LoVo (cell line): Measurements from ENCODE around the gene PCDHGA5.
"Not testable (repeated sequence)": the region's sequence is repeated elsewhere in the genome, so short reads cannot be mapped to it uniquely, and the experiment has no call there.

ENCODE experiments used
- DNase-seq: peaks from one replicate; pipeline ENCODE4 v3.0.0-alpha.2; 2016; ENCODE audit warnings: low spot score

Gene PCDHGA5

GRCh38 chr5:141351591-141351990, 12.4 kb upstream of the PCDHGA5 start:
- DNase-seq, result no peak

DNA sequence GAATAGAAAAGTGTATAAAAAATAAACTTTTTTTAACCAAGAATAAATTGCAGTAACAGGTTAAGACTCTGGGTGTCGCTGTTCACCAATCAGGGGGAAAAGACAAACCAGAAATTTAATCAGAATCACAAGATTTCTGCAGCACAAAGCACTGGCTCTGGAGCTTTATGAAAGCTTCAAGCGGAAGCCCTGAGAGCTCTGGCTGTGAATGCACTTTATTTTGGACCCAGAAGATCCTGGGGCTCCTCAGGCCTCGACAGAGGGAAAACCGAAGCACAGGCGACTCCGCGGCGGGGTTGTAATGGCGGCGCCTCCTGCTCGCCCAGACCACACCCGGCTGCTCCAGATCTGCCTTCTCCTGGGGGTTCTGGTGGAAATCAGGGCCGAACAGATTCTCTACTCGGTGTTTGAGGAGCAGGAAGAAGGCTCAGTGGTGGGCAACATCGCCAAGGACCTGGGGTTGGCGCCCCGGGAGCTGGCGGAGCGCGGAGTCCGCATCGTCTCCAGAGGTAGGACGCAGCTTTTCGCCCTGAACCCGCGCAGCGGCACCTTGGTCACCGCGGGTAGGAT, 9.0 kb upstream of the PCDHGA5 start, which contains the start of gene PCDHGA4:
PCDHGA4 (plus strand) TSS at position 122 of the 570 bp plus-strand sequence; CDS start at position 209, 87 bp downstream.
- DNase-seq, result no peak

DNA sequence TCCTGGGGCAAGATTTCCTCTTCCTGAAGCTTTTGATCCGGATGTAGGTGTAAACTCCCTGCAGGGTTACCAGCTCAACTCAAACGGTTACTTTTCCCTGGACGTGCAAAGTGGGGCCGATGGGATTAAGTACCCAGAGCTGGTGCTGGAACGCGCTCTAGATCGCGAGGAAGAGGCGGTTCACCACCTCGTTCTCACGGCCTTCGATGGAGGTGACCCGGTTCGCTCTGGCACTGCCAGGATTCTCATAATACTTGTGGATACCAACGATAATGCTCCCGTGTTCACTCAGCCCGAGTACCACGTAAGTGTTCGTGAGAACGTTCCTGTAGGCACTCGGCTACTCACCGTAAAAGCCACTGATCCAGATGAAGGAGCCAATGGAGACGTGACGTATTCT, 8.3 kb upstream of the PCDHGA5 start:
- DNase-seq, result no peak

- no peak for DNase-seq
Measured at GRCh38 chr5:141356133-141356532, 7.8 kb upstream of the PCDHGA5 start.

DNA sequence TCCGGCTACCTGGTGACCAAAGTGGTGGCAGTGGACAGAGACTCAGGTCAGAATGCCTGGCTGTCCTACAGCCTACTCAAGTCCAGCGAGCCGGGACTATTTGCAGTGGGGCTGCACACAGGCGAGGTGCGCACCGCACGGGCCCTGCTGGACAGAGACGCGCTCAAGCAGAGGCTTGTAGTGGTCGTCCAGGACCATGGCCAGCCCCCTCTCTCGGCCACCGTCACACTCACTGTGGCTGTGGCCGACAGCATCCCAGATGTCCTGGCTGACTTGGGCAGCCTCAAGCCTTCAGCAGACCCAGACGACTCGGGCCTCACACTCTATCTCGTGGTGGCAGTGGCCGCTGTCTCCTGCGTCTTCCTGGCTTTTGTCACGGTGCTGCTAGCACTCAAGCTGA, 7.0 kb upstream of the PCDHGA5 start:
- DNase-seq, result no peak

- peak; percentile 21 for DNase-seq
Measured at GRCh38 chr5:141359790-141360426, 4.1 kb upstream of the PCDHGA5 start, which contains the start of gene PCDHGB2. TSS of gene PCDHGB2 (plus strand) at chr5:141359994. CDS start at chr5:141360136, 142 bp downstream.

- no peak for DNase-seq
Measured at GRCh38 chr5:141360685-141361084, 3.3 kb upstream of the PCDHGA5 start.

- no peak for DNase-seq
Measured at GRCh38 chr5:141362719-141363118, 1.2 kb upstream of the PCDHGA5 start.

DNA sequence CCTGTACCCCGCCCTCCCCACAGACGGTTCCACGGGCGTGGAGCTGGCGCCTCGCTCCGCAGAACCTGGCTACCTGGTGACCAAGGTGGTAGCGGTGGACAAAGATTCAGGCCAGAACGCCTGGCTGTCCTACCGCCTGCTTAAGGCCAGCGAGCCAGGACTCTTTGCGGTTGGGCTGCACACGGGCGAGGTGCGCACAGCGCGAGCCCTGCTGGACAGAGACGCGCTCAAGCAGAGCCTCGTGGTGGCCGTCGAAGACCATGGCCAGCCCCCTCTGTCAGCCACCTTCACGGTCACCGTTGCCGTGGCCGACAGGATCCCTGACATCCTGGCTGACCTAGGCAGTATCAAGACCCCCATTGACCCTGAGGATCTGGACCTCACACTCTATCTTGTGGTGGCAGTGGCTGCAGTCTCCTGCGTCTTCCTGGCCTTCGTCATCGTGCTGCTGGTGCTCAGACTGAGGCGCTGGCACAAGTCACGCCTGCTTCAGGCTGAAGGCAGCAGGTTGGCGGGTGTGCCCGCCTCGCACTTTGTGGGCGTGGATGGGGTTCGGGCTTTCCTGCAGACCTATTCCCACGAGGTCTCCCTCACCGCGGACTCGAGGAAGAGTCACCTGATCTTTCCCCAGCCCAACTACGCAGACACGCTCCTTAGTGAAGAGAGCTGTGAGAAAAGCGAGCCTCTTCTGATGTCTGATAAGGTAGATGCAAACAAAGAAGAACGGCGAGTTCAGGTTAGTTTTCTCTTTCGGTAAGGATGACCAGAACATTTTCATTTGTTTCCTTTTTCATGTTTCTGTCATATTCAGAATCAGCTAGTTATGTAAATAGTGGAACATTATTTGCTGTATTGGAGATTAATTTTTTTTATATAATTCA, 2.3 kb downstream of the PCDHGA5 start:
- DNase-seq, result no peak

DNA sequence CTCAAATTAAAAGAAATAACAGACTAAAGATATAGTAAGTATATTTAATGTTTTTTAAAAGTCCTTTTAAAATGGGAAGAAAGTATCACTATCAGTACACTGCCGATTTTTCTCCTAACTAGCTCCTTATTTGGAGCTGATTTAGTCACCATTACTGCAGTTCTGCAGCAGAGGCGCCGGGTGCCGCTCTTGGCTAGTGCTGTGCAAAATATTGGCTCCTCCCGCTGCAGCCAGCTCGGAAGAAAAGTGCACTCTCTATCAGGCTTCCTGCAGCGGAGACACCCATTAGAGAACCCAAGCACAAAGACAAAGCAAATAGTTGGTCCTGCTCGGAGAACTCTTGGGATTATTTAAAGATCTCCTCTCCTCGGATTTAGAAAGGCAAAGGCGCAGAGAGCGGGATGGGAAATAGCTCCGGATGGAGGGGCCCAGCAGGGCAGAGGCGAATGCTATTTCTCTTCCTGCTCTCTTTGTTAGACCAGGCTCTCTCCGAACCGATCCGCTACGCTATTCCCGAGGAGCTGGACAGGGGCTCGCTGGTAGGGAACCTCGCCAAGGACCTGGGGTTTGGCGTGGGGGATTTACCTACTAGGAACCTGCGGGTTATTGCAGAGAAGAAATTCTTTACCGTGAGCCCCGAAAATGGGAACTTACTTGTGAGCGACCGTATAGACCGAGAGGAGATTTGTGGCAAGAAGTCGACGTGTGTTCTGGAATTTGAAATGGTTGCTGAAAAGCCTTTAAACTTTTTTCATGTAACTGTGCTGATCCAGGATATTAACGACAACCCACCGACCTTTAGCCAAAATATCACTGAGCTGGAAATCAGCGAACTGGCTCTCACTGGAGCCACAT, 6.3 kb downstream of the PCDHGA5 start, which contains the start of gene PCDHGB3:
PCDHGB3 (plus strand) TSS at position 249 of the 855 bp plus-strand sequence; CDS start at position 402, 153 bp downstream.
- no peak for DNase-seq

- DNase-seq, result no peak
Measured at GRCh38 chr5:141371572-141372475, 7.9 kb downstream of the PCDHGA5 start.

DNA sequence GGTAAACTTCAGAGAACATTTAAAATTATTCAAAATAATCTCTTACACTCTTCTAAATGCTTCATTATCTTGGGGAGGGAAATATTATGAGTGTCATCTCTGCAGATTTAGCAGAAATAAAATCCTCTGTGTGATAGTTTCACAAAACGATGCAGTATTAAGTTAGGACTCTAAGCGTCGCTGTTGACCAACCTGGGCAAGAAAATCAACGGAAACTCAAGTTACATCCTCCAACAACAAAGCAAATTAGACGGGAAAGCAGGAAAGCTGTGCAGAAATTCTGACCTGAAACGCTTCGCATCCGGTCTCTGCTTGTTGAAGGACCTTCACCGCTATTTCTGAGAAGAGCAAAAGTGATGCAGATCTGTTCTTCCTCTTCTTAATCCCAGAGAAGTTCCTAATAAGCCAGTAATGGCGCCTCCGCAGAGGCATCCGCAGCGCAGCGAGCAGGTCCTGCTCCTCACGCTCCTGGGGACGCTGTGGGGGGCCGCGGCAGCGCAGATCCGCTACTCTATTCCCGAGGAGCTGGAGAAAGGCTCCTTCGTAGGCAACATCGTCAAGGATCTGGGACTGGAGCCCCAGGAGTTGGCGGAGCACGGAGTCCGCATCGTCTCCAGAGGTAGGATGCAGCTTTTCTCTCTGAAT, 9.8 kb downstream of the PCDHGA5 start, which contains the start of gene PCDHGA6:
PCDHGA6 (plus strand) TSS at position 219 of the 645 bp plus-strand sequence; CDS start at position 412, 193 bp downstream.
- peak; percentile 11 for DNase-seq

GRCh38 chr5:141374627-141375026, 10.7 kb downstream of the PCDHGA5 start:
- no peak for DNase-seq

GRCh38 chr5:141375444-141376155, 11.6 kb downstream of the PCDHGA5 start:
- not testable (repeated sequence) for DNase-seq

GRCh38 chr5:141382469-141383294, 18.7 kb downstream of the PCDHGA5 start, which contains the start of gene PCDHGA7:
TSS of gene PCDHGA7 (plus strand) at chr5:141382742. CDS start at chr5:141382900, 158 bp downstream.
- no peak for DNase-seq

- no peak for DNase-seq
Measured at GRCh38 chr5:141383345-141383744, 19.4 kb downstream of the PCDHGA5 start.

GRCh38 chr5:141384471-141385267, 20.7 kb downstream of the PCDHGA5 start:
- no peak for DNase-seq
